HG03159 (cell line): Measurements from ENCODE around the gene RPN2.

Experiments used
- ATAC-seq: cut with Tn5 transposase; IDR thresholded peaks from one replicate; pipeline ENCODE4 v1.9.1; 2021; ENCODE audit warnings: mild to moderate bottlenecking, moderate library complexity; ENCODE audit not compliant: unreplicated experiment

The RPN2 gene

GRCh38 chr20:37179683-37180524 is 774 bp downstream of the RPN2 start:
- ATAC-seq: no peak

DNA sequence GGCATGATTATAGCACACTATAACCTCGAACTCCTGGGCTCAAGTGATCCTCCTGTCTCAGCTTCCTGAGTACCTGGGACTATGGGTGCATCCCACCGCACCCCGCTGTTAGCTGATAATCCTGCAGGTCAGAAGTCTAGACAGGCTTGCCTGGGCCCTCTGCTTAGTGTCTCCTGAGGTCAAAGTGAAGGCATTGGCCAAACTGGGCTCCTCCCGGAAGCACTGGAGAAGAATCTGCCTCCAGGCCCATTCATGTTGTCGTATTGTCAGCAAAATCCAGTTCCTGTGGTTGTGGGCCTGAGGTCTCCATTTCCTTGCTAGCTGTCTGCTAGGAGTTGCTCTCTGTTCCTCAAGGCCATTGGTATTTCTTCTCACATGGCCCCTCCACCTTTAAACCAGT is 6.6 kb downstream of the RPN2 start:
- no peak for ATAC-seq

GRCh38 chr20:37188787-37189186 is 9.7 kb downstream of the RPN2 start:
- no peak for ATAC-seq

DNA sequence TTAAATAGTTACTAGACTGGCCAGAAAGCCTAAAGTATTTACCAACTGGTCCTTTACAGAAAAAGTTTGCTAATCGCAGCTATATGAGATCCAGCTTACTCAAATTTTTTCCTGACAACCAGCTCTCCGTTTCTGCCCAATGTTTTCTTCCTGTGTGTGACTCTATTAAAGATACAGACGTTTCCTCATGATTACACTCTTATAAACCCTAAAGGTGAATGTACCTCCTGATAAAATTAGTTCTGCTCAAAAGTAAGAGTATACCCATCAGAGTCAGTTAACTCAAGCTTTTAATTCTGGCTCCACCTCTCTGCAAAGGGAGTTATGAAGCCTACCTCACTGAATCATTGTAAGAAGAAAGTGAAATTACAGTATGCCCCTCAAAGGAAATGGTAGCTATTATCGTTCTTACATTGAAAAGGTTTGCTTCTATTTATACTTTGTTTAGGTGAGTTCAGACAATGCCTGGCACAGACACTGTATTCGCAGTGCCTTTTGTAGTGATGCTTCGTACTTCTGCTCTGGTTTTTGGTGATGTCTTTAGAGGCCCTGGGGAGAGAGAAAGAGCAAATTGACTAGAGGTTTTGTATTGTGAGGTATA is 10.4 kb downstream of the RPN2 start:
- ATAC-seq: no peak

- no peak for ATAC-seq
Measured at GRCh38 chr20:37190354-37191112, 11.4 kb downstream of the RPN2 start.

- no peak for ATAC-seq
Measured at GRCh38 chr20:37192137-37192854, 13.2 kb downstream of the RPN2 start.

DNA sequence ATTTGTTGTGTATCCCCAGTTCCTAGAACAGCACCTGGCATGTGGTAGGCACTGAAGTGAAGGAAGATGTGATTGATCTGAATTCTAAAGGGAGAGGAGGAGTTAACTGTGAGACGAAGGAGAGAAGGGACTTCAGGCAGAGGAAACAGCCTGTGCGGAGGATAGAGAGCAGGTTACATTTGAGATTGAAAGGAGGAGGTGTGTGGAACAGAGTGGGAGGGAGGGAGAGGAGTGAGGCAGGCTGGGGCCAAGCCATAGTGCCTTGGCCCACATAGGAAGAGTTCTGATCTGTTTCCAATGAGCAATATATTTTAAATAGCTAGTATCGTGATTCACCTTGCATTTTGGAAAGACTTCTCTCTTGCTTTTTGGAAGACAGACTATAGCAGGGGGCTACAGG is 14.1 kb downstream of the RPN2 start:
- ATAC-seq: no peak

DNA sequence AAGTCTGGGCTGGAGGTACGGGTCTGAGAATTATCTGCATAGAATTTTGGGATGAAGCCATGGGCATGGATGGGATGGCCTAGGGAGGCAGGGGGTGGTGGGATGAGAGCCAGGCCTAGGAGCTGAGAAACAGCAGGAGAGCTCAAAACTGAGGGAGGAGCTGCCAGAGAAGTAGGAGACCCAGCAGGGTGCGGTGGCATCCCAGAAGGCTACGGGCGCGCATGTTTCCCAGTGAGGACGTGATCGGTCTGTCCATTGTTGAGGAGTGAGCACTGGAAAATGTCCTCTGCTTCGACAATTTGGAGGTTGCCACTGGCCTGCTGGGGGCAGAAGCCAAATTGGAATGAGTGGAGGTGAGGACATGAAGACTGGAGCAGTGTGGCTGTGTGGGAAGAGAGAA is 14.7 kb downstream of the RPN2 start:
- no peak for ATAC-seq

DNA sequence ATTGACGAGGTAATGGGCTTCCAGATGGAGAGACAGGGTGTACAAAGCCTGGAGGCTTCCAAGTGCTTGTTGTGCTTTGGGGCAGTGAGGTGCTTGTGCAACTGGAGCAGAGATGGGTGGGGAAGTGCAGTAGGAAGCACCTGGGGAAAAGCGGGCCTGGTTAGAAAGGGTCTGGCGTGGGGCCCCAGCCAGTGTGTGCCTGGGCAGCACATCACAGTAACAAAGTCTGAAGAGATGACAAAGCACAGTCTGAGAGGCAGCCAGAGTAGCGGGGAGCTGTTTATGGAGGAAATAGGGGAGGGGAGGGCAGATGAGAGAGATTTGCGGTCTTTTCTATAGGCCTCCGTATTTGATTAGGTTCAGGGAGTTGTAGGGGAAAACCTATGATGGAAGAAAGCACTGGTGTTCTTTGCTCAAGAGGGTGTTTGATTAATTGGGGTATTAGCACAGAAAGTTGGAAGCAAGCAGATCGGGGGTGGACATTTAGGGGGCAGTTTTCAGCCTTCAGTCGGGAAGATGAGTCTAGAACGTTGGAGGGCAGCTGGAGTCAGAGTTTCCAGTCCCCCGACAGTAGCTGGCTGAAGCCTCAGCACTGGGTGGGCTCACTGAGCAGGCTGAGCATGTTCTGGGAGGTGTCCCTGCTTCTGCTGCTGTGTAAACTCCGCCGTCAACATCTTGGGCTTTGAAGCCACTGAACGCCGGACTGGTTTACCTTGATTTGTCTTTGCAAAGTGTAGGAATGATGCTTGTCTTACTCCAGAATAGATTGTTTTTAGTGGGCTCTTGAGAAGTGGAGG is 15.7 kb downstream of the RPN2 start:
- ATAC-seq: no peak

GRCh38 chr20:37198932-37199660 is 20.0 kb downstream of the RPN2 start:
- no peak for ATAC-seq

DNA sequence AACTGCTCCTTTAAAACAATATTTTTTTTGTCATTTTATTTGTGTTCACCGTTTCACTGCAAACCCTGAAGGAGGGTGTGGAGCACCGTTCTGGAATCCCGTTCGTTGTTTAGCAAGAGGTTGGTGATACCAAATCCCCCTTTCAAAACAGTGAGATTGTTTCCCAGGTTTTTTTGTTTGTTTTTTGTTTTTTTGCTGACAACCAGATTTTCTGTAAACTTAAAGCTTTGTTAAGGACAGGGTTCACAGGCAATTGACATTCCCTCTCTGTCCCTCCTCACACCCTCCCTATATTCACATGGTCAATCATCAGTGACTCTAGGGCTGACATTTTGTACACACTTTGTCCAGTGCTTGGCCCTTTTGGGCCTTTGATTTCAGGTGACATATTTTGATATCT is 21.2 kb downstream of the RPN2 start:
- no peak for ATAC-seq

- ATAC-seq: no peak
Measured at GRCh38 chr20:37200926-37201826, 22.0 kb downstream of the RPN2 start.

GRCh38 chr20:37201827-37202162 is 22.7 kb downstream of the RPN2 start:
- no peak for ATAC-seq

GRCh38 chr20:37202267-37202943 is 23.3 kb downstream of the RPN2 start:
- ATAC-seq: no peak

DNA sequence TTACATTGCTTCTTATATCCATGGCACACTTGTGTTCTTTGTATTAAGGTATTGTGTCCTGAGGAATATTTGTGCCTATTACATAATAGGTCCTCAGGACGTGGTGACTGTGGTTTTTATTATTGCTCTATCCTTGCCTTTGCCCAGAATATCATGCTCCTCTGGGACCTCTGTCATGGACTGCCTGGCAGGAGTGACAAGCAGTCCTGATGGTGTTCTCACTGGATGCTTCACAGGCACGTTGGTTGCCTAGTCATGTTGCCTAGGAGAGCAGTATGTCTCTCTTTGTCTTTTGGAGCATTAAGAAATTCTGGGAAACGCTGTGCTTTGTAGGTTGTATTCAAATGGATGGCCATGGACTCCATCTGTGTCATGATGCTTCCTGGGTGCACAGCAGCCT is 24.9 kb downstream of the RPN2 start:
- no peak for ATAC-seq

DNA sequence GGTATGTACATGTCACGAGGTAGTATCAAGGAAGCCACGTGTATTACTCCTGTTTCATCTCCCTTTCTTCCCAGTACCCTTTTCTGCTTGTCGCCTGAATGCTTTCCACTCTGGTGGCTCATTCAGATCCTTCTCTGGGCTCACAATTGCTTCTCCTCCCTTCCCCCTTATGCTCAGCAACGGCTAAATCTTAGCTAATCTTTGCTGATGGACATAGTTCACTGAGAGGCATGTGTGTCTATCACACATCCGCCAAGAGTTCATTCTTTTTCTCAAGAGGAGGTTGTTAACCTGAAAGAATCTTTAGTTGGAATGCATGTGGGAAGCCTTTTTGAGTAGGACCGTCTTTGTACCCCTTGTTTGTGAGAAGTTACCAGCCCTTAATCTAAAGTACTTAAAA is 26.0 kb downstream of the RPN2 start:
- ATAC-seq: no peak

DNA sequence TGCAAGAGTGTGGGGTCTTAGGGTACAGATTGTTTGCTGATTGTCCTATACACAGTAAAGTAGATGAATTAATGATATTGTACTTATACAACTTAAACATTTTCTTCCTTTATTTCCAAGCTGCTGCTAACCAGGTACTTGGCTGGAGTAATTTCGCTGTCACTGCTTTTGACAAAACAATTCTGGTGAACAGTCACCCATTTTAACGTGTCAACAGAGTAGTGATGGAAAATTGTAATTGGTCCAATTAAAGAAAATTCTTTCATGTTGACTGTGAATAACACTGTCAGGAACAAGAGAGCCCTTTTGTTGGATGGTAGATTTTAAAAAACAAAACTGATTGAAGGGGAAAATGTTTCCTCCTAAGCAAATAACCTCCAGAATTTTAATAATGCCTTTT is 26.7 kb downstream of the RPN2 start:
- ATAC-seq: no peak

- no peak for ATAC-seq
Measured at GRCh38 chr20:37207171-37207570, 28.0 kb downstream of the RPN2 start.
